Kidney tubule cell (primary cell): ENCODE measurements around the gene SLC9A5.

Experiments used
- DNase-seq: peaks from one replicate; pipeline ENCODE4 v3.0.0-alpha.2; 2018; ENCODE audit warnings: low spot score

SLC9A5 gene

DNA sequence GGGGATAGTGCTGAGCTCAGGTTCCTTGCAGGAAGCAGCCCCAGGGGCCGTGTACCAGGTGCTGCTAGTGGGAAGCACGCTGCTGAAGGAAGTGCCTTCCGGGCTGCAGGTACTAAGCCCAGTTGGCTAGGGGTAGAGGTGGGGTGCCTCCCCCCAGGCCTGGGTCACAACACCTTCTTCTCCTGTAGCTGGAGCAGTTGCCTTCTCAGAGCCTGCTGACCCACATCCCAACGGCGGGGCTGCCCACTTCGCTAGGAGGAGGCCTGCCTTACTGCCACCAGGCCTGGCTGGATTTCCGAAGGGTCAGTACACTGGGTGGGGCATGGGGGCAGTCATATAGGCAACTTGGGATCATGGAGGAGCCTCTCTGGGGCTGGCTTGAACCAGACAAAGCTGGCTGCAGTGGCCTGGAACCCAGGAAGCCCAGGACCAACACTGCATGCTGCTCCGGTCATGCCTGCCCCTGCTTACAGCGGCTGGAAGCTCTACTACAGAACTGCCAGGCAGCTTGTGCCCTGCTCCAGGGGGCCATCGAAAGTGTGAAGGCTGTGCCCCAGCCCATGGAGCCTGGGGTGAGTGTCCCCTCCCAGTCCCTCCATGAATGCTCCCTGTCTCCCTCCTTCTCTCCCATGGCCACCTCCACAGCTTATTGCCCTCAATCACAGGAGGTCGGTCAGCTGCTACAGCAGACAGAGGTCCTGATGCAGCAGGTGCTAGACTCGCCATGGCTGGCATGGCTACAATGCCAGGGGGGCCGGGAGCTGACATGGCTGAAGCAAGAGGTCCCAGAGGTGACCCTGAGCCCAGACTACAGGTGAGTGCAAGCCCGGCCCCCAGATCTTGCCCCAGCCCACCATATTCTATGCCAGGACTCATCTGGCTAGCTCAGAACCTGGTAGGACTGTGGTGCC is 33.0 kb downstream of the SLC9A5 start:
- no peak for DNase-seq

DNA sequence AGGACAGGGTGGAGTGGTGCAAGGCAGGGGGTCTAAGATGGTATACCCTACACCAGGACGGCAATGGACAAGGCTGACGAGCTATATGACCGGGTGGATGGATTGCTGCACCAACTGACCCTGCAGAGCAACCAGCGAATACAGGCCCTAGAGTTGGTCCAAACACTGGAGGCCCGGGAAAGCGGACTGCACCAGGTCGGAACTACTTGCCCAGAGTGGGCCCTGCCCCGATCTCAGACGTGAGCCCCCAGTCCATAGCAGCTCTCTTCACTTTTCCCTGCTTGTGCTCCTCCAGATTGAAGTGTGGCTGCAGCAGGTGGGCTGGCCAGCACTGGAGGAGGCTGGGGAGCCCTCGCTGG is 33.6 kb downstream of the SLC9A5 start:
- DNase-seq: no peak

DNA sequence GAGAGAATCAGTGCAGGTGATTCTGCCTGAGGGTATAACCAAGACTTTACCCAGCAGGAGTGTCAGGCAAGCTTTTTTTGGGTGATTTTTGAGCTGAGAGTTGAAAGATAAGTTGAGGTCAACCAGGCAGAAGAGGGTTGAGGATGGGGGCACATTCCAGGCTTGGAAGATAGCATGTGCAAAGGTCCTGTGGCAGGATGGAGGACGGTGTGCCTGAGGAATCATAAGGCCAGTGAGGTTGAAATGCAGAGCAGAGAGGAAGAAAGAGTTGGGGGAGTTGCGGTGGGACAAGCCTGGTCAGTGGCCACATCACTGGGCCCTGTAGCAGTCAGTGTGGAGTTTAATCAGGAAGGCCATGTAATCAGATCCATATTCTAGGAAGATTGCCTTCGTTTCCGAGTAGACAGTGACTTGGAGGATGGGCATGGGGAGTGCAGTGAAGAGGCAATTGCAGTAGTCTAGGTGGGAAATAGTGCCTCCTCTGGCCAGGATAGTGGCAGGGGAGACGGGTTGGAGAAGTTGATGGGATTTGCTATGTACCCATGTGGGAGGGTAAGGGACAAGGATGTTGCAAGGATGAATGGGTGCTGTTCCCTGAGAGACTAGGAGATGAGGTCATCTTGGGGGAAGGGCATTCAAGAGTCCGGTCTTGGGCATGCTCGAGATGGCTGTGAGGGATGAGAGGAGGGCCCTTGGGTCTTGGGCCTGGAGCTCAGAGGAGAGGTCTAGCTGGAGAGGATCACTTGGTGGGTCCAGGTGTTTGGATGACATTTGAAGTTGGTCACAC is 34.5 kb downstream of the SLC9A5 start:
- DNase-seq: peak; percentile 69

DNA sequence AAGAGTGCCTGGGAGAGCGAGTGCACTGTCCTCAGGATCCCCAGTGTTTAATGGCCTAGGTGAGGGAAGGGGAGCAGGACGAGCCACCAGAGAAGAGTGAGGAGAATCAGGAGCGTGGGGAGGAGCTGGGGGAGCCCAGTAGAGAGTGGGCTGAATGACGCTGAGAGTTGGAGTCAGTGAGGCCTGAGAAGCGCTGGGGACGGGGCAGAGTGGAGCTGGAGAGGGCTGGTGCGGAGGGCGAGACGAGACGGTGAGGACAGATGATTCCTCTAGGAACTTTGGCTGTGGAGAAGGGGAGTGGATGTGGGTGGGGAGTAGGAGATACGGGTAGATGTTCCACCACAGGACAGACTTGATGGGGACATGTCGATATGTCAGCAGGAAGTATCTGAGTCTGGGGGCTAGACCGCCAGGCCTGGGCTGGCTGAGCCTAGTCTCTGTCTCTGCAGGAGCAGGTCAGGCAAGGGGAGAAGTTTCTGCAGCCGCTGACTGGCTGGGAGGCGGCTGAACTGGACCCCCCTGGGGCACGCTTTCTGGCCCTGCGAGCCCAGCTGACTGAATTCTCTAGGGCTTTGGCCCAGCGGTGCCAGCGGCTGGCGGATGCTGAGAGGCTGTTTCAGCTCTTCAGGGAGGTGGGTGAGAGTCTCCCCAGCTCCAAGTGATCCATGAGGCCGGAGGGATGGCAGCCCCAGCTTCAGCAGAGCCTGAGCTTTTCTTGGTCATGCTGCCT is 35.2 kb downstream of the SLC9A5 start:
- no peak for DNase-seq

DNA sequence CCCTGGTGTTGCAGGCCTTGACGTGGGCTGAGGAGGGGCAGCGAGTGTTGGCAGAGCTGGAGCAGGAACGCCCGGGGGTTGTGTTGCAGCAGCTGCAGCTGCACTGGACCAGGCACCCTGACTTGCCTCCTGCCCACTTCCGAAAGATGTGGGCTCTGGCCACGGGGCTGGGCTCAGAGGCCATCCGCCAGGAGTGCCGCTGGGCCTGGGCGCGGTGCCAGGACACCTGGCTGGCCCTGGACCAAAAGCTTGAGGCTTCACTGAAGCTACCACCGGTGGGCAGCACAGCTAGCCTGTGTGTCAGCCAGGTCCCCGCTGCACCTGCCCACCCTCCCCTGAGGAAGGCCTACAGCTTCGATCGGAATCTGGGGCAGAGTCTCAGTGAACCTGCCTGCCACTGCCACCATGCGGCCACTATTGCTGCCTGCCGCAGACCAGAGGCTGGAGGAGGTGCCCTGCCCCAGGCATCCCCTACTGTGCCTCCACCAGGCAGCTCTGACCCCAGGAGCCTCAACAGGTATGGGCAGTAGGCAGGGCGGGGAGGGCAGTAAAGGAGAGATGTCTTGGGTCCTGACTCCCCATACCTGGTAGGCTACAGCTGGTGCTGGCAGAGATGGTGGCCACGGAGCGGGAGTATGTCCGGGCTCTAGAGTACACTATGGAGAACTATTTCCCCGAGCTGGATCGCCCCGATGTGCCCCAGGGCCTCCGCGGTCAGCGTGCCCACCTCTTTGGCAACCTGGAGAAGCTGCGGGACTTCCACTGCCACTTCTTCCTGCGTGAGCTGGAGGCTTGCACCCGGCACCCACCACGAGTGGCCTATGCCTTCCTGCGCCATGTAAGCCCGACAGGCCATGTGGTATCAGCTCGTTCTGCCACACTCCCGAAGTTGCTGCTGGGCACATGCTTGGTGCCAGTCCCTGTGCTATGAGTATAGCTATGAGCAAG is 36.2 kb downstream of the SLC9A5 start:
- peak; percentile 77 for DNase-seq

DNA sequence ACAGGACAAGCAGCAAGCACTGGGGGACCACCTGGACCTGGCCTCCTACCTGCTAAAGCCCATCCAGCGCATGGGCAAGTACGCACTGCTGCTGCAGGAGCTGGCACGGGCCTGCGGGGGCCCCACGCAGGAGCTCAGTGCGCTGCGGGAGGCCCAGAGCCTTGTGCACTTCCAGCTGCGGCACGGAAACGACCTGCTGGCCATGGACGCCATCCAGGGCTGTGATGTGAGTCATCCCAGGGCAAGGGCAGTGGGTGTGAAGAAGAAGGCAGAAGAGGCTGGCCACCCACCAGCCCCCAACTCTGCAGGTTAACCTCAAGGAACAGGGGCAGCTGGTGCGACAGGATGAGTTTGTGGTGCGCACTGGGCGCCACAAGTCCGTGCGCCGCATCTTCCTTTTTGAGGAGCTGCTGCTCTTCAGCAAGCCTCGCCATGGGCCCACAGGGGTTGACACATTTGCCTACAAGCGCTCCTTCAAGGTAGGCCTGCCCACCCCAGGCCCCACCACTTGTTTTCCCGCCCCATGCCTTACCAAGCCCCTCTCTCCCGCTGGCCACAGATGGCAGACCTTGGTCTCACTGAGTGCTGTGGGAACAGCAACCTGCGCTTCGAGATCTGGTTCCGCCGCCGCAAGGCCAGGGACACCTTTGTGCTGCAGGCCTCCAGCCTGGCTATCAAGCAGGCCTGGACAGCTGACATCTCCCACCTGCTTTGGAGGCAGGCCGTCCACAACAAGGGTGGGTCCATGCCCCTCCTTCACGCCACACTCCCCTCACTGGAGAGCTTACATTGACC is 37.9 kb downstream of the SLC9A5 start:
- no peak for DNase-seq

DNA sequence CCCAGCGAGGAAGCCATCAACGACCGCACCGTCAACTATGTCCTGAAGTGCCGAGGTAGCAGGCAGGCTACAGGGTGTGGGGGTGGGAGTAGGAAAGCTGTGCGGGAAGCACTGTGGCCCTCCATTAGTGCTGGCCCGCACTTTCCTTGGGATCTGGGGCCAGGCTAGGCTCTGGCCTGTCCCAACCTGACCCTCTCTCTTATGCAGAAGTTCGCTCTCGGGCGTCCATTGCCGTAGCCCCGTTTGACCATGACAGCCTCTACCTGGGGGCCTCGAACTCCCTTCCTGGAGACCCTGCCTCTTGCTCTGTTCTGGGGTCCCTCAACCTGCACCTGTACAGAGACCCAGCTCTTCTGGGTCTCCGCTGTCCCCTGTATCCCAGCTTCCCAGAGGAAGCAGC is 39.2 kb downstream of the SLC9A5 start:
- no peak for DNase-seq

DNA sequence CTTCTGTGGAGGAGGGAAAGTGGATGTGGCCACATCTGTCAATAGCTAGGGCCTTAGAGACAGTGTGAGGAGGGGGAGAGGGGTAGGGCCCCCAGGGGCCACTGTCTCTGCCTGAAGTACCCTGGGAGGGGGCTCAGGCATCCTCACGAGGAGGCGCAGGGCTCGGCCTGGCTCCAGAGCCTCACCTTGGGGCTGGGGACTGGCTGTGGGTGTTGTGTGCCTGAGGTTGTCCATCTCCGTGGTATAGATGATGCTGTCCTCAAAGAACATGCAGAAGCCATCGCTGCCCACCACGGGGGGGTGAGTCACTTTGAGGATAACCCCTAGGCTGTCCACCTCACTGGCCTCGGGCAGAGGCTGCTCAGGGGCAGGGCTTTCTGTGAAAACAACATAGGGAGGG is 42.7 kb downstream of the SLC9A5 start:
- no peak for DNase-seq

DNA sequence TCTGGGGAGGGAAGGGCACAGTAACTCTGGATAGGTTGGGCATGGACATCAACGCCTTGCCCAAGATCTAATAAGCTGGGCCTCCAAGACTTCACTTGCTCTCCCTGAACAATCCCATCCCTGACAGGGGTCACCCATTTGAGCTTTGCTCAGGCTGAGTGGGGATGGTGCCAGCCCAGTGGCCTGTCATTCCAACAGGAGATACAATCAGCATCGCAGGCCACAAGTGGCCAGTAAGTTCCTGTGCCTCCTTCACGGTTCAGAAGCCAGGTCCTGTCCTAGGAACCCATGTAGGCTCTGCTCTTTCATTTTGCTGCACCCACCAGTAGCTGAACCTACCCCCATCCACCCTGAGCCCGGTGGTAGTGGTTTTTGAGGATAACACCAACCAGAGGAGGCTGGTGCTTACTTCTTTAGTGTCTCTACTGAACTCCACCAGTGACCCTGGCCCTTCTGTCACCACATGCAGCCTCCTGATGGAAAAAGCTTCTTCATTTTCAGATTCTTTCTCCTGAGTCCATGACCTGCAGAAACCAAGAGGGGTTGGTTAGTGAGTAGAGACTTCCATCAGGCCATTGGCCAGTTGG is 45.5 kb downstream of the SLC9A5 start:
- no peak for DNase-seq

DNA sequence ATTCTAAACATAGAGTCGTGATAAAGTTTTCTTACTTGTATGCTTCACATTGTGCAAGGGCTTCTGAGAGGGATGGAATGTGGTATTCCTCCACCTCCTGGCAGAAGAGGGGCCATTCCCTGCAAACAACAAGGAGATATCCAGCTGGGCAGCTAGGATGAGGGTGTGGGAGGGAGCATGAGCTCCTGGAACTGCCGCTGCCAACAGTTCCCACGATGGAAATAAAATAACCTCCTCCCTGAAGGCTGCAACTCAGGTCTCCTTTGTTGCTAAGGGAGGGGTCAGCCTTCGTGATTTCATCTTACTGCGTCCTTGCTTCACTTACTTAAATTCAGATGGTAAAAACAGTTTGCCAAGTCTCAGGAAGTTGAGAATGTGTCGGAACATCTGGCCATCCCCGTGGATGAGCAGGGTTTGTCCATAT is 46.2 kb downstream of the SLC9A5 start:
- DNase-seq: no peak

DNA sequence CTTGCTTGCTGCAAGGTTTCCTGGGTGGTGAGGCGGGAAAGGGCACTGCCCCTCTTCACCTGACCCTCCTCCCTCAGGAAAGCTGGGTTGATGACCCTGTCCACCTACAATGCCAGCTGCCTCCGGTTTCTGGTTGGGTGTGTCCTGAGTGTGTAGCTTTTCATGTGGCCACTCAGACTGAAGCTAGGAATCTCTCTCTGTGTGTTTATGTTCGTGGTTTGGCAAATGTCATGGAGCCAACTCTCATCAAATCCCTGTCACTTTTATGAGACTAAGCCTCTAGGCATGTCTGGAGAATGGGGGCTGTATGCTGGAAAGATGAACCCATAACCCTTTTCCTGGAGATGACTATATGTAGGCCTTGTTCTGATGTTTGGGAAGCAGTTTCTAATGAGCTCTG is 47.6 kb downstream of the SLC9A5 start:
- peak; percentile 61 for DNase-seq

DNA sequence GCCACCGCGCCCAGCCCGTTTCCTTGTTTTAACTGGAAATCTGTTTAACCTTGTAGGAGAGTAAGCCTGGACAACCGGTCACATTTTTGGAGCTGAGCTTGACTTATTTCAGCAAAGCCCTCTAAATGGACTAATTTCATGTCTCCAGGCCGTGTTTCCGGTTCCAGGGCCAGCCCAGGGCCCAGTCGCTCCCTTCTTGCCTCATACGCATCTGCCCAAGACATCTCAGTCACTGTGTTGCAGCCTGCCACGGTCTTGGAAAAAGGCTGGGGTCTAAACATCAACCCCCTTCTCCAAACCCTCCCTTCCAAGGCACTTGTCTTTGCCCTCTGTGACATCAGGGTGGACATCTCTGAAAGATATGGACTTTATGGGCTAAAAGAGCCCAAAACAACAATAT is 49.5 kb downstream of the SLC9A5 start:
- no peak for DNase-seq

DNA sequence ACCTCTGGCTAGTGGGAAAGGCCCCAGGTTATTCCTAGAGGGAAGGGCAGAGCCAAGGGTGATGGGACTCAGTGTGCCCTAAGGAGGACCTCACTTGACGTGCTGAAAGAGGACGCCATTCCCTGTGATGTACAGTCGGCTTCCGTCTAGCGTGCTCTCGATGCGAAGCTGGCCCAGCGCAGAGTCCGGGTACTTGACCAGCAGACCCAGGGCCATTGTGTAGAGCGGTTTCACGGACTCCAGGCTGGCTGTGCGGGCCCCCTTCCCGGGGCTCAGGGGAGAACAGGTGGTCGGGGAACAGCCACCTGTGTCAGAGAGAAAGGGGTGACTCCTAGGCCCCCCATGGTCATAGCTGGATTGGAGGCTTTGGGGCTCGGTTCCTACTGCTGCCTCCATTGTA is 50.5 kb downstream of the SLC9A5 start:
- no peak for DNase-seq

DNA sequence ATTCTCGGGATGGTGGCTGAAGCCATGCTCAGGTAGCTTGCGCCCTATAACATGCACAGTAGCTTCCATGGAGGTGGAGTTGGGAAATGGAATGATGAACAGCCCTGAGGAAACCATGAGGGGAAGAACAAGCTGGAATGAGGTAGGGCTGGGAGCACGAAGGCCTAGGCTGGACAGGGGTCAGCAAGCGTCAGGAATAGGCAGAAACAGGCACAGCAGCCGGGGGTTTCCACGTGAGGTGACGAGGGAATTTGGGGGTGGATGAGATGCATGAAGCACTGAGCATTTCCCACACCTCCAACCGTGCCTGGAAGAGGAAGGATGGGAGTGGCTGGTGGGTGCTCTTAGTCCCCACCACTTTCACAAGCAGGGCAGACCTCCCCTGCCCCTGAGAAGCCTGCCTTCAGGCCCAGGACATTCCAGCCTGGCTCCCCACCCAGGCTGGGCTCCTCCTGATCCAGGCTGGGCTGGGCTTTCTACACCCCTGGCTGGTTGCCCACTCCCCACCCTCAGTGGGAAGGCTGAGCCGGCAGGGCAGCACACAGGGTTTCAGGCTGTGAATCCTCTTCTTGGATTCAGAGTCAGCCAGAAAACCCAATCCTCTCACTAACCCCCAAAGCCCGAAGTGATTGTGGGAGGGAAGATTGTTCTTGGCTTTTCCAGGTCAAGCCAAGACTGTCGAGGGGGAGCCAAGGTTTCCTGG is 52.5 kb downstream of the SLC9A5 start:
- DNase-seq: no peak

DNA sequence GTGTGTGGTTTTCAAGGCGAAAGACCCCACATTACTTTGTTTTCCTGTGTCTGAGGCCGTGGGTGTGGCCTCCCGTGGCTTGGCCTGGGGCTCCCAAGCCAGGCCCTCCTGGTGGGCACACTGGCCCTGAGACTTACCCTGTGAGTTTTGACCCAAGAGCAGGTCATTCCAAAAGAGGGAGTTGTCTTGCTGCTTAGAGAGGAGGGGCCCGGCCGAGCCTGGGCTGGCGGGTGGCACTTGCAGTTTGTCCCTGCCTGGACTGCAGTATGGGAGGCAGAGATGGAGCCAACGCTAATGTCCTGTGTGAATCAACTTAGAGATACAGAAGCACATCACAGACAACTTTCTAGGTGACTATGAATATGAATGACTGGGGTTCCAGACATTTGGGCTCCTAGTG is 53.3 kb downstream of the SLC9A5 start:
- no peak for DNase-seq

DNA sequence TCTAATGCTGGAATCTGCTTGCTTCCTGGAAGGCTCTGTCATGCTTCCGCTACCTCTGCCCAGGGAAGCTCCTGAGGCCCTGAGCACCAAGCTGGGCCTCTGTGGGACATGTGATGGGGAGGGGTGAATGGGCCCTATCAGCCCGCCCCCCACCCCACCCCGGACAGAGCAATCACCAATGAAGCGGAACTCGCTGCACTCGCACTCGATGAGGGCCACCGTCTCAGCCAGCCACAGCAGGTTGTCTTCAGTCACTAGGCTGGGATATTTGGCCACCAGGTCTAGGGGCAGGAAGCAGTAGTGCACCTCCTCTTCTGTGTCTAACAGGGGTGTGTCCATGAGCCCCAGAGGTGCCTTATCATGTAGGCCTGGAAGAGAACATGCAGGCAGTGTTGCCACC is 54.2 kb downstream of the SLC9A5 start:
- no peak for DNase-seq

DNA sequence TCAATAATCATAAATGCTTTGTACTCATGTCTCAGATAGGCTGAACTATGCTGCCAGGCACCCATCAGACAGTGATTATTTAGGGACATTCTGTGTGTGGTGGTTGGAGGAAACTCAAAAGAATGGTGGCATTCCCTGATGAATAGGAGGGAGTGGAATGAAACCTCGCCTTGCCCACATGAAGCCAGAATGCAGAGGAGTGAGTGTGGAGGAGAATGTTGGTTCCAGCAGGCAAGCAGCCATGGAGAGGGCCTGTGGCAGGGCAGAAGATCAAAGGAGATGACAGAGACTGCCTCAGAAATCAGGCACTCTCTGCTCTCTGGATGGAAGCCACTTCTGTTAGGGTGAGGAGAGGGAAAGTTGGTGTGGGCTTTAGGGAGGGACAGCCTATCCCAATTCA is 55.2 kb downstream of the SLC9A5 start:
- peak; percentile 41 for DNase-seq

DNA sequence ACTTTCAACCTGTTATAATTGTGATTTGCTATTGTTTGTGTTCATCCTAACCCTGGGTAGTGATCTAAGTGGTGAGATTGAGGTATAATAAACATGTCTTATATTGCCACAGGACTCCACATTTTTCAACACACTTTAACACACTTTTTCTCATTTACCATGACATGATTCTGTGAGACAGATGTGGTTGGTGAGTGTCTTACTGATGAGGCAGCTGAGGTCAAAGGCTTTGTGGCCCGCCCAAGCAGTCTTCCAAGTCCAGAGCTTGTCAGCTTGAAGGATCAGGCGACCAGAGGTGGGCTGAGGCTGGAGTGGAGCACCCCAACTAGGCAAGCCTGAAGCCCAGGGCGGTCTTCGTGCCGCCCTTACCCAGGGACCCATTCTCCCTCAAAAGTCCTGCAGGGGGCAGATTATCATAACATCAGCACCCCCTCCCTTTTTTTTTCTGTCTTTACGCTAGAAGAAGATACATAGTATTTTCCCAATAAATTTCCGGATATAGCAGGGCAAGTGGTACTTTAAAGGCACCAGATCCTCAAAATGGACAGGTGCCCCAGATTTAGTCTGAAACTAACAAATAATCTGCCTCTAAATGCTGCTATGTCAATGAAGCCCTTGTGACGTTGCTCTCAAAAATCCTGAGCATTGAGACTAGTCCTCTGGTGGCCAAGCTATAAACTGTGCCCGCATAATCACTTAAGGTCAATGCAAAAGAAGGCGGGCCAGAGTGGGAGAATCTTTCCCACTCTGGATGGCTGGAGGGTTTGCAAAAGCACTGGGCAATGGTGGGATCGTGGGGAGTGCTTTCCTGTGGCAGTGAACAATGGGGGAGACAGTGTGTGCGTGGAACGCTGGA is 56.7 kb downstream of the SLC9A5 start:
- no peak for DNase-seq

DNA sequence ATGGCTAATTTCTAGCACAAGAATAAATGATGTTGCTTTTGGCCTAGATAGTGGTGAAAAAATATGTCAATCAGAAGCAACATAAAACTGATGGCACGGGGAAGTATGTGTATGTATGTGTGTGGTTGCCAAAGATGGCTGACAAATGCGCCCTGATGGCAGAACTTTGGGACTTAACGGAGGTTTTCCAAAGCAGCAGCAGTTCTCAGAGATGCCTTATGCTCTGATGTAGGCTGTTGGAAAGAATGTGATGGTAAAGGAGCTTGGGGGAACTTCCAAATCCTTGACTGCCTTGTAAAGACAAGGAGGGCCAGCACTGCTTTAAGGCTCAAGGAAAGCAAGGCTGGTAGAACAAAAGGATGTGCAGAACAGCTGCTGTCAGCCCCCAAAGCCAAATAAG is 61.8 kb downstream of the SLC9A5 start:
- DNase-seq: no peak
